Measurements from ENCODE around the gene ITPR1.

Gene ITPR1

DNA sequence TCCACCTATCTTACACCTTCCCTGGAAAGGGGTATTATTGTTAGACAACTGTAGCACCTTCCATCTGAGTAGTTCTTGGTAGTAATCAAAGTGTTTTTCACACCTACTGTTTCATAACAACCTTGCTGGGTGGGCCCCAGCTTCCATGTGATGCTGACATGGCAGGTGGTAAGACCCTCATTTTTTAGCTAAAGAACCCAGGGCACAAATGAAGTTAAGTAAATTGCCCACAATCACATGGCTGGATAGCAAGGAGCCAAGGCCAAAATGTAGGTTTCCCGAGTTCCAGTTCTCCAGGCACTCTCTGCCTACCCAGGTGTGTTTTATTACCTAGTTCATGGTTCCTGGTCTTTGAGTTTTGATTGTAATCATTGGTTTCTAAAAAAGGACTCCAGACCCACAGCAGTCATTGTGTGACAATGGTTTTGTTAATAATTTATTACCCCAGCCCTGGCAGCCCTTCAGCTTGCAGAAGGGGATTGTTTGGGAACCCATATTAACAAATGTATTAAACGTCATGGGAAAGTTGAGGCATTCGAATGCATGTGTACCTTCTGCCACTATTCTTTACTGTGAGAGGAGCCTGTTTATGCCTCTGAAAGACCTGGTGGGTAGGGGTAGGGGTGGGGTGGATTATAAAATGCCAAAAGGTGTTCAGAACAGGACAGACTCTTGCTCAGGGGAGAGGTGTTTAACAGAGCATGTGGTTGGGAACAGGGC is 263.9 kb downstream of the ITPR1 start:
- no peaks in the 10 kb centered on the region for H3K9me2 ChIP-seq (ENCODE audit: low read depth, low read length)
- no peaks in the 10 kb centered on the region for H3K79me2 ChIP-seq (ENCODE audit: insufficient read depth, low read length)
- no peak overlapping the region for H3K4me3 ChIP-seq (ENCODE audit: low read depth, low read length, poor library complexity, severe bottlenecking)
- H3K27me3 ChIP-seq (ENCODE audit: insufficient read depth, low read length): no peaks in the 10 kb centered on the region
- H4K20me1 ChIP-seq (ENCODE audit: insufficient read depth, low read length): no peaks in the 10 kb centered on the region
- H3K27ac ChIP-seq (ENCODE audit: low read depth, low read length, poor library complexity, severe bottlenecking): no peak overlapping the region
- no peaks in the 10 kb centered on the region for H3K9me3 ChIP-seq (ENCODE audit: low read length)
- H3K9ac ChIP-seq (ENCODE audit: low read length): no peak overlapping the region
- H3K36me3 ChIP-seq (ENCODE audit: insufficient read depth, low read length): no peaks in the 10 kb centered on the region
- H3K4me1 ChIP-seq (ENCODE audit: insufficient read depth, low read length, severe bottlenecking): no peaks in the 10 kb centered on the region
- H3K4me2 ChIP-seq (ENCODE audit: low read length): no peak overlapping the region
- no peak overlapping the region for H2AFZ ChIP-seq (ENCODE audit: low read length)
- TF ChIP-seq EZH2 (IDR thresholded peaks at IDR 0.05; ENCODE audit: borderline replicate concordance, low read length): no peak
- TF ChIP-seq, protein P1, sequence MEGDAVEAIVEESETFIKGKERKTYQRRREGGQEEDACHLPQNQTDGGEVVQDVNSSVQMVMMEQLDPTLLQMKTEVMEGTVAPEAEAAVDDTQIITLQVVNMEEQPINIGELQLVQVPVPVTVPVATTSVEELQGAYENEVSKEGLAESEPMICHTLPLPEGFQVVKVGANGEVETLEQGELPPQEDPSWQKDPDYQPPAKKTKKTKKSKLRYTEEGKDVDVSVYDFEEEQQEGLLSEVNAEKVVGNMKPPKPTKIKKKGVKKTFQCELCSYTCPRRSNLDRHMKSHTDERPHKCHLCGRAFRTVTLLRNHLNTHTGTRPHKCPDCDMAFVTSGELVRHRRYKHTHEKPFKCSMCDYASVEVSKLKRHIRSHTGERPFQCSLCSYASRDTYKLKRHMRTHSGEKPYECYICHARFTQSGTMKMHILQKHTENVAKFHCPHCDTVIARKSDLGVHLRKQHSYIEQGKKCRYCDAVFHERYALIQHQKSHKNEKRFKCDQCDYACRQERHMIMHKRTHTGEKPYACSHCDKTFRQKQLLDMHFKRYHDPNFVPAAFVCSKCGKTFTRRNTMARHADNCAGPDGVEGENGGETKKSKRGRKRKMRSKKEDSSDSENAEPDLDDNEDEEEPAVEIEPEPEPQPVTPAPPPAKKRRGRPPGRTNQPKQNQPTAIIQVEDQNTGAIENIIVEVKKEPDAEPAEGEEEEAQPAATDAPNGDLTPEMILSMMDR (IDR thresholded peaks at IDR 0.05; ENCODE audit: low read length): no peak
- no peaks in the 10 kb centered on the region for H3F3A ChIP-seq (ENCODE audit: insufficient read depth, low read length)

DNA sequence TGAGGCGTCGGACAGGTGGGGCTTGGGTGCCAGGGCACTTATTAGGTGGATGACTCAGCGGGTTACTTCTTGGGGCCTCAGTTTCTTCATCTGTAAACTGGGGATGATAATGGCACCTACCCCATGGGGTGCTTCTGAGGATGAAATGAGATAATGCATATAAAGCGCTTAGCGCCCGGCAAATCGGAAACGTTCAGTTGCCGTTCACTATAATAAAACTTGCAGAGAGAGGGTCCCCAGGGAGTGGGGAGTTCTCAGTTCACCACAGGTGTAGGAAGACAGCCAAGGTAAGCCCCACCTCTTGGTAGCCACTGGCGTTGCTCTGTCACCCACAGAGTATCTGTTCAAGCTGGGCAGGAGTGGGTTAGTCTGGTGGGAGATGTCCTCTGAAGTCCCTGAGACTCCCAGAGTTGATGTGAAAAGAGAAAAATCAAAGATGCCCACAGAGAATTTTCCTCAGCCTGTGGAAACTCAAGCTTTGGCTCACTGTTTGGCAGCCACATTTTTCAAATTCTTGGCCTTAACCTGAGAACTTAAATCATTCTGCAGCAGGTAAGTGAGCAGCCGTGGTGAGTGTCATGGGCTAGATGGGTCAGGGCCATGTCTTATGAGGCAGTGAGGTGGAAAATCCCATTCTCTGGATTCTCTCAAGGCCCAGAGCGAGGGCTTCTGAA is 264.6 kb downstream of the ITPR1 start:
- Histone ChIP-seq H3K4me2 (ENCODE audit: low read length) (no peak overlapping the region), H3K9ac (ENCODE audit: low read length) (no peak overlapping the region), H3F3A (ENCODE audit: insufficient read depth, low read length) (no peaks in the 10 kb centered on the region), H3K9me2 (ENCODE audit: low read depth, low read length) (no peaks in the 10 kb centered on the region), H4K20me1 (ENCODE audit: insufficient read depth, low read length) (no peaks in the 10 kb centered on the region), H3K9me3 (ENCODE audit: low read length) (no peaks in the 10 kb centered on the region), H3K27ac (ENCODE audit: low read depth, low read length, poor library complexity, severe bottlenecking) (no peak overlapping the region), H3K36me3 (ENCODE audit: insufficient read depth, low read length) (no peaks in the 10 kb centered on the region), H3K4me1 (ENCODE audit: insufficient read depth, low read length, severe bottlenecking) (no peaks in the 10 kb centered on the region), H3K79me2 (ENCODE audit: insufficient read depth, low read length) (no peaks in the 10 kb centered on the region), H3K27me3 (ENCODE audit: insufficient read depth, low read length) (no peaks in the 10 kb centered on the region), H2AFZ (ENCODE audit: low read length) (no peak overlapping the region), H3K4me3 (ENCODE audit: low read depth, low read length, poor library complexity, severe bottlenecking) (no peak overlapping the region)
- TF ChIP-seq, protein P1 (IDR thresholded peaks at IDR 0.05; ENCODE audit: low read length): no peak
- no peak for TF ChIP-seq EZH2 (IDR thresholded peaks at IDR 0.05; ENCODE audit: borderline replicate concordance, low read length)

DNA sequence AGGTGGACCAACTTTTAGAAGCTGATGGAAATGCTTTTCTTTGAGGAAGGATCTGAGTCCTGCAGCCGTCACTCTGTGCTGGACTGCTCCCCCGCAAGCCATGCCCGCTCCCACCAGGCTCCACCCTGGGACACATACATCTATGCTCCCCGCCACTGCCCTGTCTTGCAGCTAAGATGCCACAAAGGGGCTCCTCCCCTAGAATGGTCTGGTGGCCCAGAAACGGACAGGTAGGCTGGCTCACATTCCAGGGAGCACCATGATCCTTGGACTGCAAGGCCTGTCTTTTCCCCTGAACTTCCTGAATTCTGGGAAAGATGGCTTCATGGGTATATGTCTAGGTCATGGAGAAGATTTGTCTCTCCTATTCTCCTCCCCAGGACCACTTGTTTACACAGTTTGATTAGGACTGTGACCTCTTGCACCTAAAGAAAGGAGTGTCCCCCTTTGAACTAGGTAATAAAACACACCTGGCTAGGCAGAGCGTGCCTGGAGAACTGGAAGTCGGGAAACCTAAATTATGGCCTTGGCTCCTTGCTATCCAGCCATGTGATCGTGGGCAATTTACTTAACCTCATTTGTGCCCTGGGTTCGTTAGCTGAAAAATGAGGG is 265.2 kb downstream of the ITPR1 start:
- no peaks in the 10 kb centered on the region for H3K4me1 ChIP-seq (ENCODE audit: insufficient read depth, low read length, severe bottlenecking)
- H4K20me1 ChIP-seq (ENCODE audit: insufficient read depth, low read length): no peaks in the 10 kb centered on the region
- TF ChIP-seq, protein P1 (IDR thresholded peaks at IDR 0.05; ENCODE audit: low read length): no peak
- TF ChIP-seq EZH2 (IDR thresholded peaks at IDR 0.05; ENCODE audit: borderline replicate concordance, low read length): no peak
- H3K79me2 ChIP-seq (ENCODE audit: insufficient read depth, low read length): no peaks in the 10 kb centered on the region
- no peak overlapping the region for H3K4me3 ChIP-seq (ENCODE audit: low read depth, low read length, poor library complexity, severe bottlenecking)
- no peaks in the 10 kb centered on the region for H3K9me2 ChIP-seq (ENCODE audit: low read depth, low read length)
- no peaks in the 10 kb centered on the region for H3F3A ChIP-seq (ENCODE audit: insufficient read depth, low read length)
- no peak overlapping the region for H2AFZ ChIP-seq (ENCODE audit: low read length)
- no peak overlapping the region for H3K4me2 ChIP-seq (ENCODE audit: low read length)
- no peaks in the 10 kb centered on the region for H3K36me3 ChIP-seq (ENCODE audit: insufficient read depth, low read length)
- H3K9ac ChIP-seq (ENCODE audit: low read length): no peak overlapping the region
- H3K27ac ChIP-seq (ENCODE audit: low read depth, low read length, poor library complexity, severe bottlenecking): no peak overlapping the region
- H3K9me3 ChIP-seq (ENCODE audit: low read length): no peaks in the 10 kb centered on the region
- H3K27me3 ChIP-seq (ENCODE audit: insufficient read depth, low read length): no peaks in the 10 kb centered on the region
